Tongue (tissue), 2 donors: ENCODE data around the gene RTL10. TPM values are rescaled to one million over a fixed set of nuclear protein-coding genes. Genes with fewer than 3 reads are reported as not detected.

Source experiments
- DNase-seq: peaks from one replicate; pipeline ENCODE4 v3.0.0-alpha.2; 2015
- total RNA-seq: library from RNA; depleted of rRNA; stranded (reverse); fragments of >200 nt; gene quantifications from one replicate; pipeline ENCODE4 v1.2.3, GENCODE V29; 2014

Gene RTL10
- total RNA-seq, 1 donor from 2014 or later: 16.2 TPM

- no peak for DNase-seq
These were observed 45.7 kb downstream of the RTL10 start for GRCh38 chr22:19808873-19809478.

DNA sequence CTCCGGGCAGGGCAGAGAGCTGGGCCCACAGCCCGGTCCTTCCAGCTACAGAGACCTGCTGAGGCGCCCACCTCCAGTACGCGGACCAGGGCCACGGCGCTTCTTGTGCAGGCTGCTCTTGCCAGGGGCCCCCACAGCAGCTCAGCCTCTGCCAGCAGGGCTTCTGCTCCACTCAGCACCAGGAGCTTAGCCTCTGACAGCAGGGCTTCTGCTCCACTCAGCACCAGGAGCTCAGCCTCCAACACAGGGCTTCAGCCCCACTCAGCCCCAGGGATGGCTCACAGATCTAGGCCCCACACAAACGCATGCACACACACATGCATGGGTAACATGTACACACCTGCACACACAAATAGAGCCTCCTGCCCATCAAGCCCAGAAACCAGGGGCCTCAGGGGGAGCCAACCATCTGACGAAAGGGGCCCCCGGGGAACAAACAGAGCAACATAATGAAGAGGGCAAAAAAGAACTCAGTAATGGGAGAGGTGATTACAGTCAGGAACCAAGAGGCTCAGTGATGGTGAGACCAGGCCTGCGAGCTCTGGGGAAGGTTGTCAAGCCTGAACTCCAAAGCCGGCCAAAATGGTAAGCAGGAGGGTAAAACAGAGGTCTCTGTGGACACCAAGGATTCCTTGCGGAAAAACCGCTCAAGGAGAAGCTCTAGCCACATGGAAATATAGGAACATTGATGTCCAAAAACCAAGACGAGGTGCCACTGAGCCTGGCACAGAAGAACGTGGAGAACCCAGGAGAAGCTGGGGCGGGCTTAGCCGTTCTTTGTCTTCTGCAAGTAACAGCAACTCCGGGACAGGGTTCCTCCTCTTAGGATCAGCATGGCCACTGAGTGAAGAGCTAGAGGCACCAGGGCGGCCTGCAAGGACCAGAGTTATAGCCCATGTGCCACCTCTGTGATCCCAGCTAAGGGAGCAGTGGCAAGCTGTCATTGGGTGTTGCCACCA lies 46.5 kb downstream of the RTL10 start:
- no peak for DNase-seq

- DNase-seq: no peak
These were observed 47.3 kb downstream of the RTL10 start for GRCh38 chr22:19807161-19807913.

DNA sequence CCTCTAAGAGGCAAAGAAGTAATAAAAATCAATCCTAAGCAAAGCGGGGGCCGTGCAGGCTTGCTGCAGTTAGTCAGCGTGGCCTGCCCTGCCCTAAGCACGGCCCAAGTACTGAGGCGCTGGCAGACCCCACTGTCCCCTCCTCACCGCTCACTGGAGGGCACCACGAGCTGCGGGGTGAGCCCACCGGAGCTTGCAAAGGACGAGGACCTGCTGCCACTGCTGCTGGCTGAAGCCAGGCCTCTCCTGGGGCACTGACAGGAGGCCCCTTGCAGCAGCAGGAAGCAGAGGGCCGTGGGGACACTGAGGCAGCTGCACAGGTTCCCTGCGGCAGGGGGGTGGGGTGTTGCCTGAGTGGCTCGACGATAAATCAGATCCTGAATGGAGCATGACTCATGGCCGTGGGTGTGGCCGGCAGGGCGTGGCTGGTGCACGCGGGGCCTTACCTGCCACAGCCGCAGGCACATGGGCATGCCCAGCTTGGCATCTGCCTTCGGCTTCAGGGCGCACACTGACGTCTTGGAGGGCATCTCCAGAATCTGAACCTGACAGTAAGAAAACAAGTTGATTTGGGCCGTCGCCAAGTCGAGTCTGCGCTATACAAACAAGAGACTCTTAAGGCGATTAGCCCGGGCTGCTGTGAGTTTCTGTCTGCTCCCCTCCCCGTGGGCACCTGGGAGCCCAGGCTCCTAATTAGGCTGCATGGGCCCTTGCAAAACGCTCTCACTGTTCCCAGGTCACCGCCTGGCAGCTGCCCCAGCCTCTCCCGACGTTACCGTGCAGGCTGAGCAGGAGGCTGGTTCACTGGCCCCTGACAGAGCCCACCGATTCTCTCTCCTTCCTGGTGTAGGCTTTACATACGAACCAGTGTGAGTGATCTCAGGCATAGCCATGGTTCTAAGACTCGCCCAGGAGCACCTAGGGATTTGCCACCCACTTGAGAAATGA lies 48.2 kb downstream of the RTL10 start:
- DNase-seq: peak; percentile 77

GRCh38 chr22:19805821-19806212 lies 48.9 kb downstream of the RTL10 start:
- no peak for DNase-seq

Other genes with a start within 250 kb of the RTL10 start
- gene SEPTIN5, start 140.4 kb downstream of the RTL10 start, total RNA-seq: 109 TPM
- 19.0 TPM for gene GP1BB, start 131.3 kb downstream of the RTL10 start, total RNA-seq
- gene TBX1, start 94.1 kb downstream of the RTL10 start, total RNA-seq: 28.5 TPM
- gene GNB1L, start within 50 bp of the RTL10 start, total RNA-seq: 6.1 TPM
- 190 TPM for gene COMT, start 86.9 kb upstream of the RTL10 start, total RNA-seq
- 15.0 TPM for gene TXNRD2, start 86.9 kb upstream of the RTL10 start, total RNA-seq
- gene ARVCF, start 161.9 kb upstream of the RTL10 start, total RNA-seq: 108 TPM
- 25.2 TPM for gene TANGO2, start 166.2 kb upstream of the RTL10 start, total RNA-seq
- 42.2 TPM for gene DGCR8, start 225.4 kb upstream of the RTL10 start, total RNA-seq